IMR-90 (cell line): Measurements from ENCODE around the gene HNRNPLL.

Experiments
- CEBPB ChIP-seq: IDR thresholded peaks from 2 replicates; pipeline ENCODE4 v1.6.1; 2012; ENCODE audit warnings: low read depth, low read length, improper control_type of control experiment
- CHD1 ChIP-seq: IDR thresholded peaks from 2 replicates; pipeline ENCODE4 v1.6.1; 2012; ENCODE audit warnings: low read depth, low read length, improper control_type of control experiment
- MAFK ChIP-seq: IDR thresholded peaks from 2 replicates; pipeline ENCODE4 v1.6.1; 2012; ENCODE audit warnings: low read depth, low read length, improper control_type of control experiment
- MAZ ChIP-seq: IDR thresholded peaks from 2 replicates; pipeline ENCODE4 v1.6.1; 2012; ENCODE audit warnings: low read depth, mild to moderate bottlenecking, low read length, improper control_type of control experiment, moderate library complexity, borderline replicate concordance
- MXI1 ChIP-seq: IDR thresholded peaks from 2 replicates; pipeline ENCODE4 v1.6.1; 2012; ENCODE audit warnings: low read depth, mild to moderate bottlenecking, low read length, moderate library complexity, borderline replicate concordance
- POLR2A ChIP-seq: IDR thresholded peaks from 2 replicates; pipeline ENCODE4 v1.6.1; 2012; ENCODE audit warnings: mild to moderate bottlenecking, low read depth, low read length
- RAD21 ChIP-seq: IDR thresholded peaks from 2 replicates; pipeline ENCODE4 v1.6.1; 2012; ENCODE audit warnings: low read length, improper control_type of control experiment
- RCOR1 ChIP-seq: IDR thresholded peaks from 2 replicates; pipeline ENCODE4 v1.6.1; 2012; ENCODE audit warnings: mild to moderate bottlenecking, low read length, improper control_type of control experiment; ENCODE audit not compliant: insufficient replicate concordance
- SMC3 ChIP-seq: fragments of 150-350 bp; IDR thresholded peaks from 2 replicates; pipeline ENCODE4 v1.6.1; 2016; ENCODE audit warnings: low read depth, mild to moderate bottlenecking, antibody characterized with exemption, low read length, moderate library complexity
- TF ChIP-seq, protein P1 (sequence below): conservative IDR thresholded peaks from 2 replicates; pipeline ENCODE4 v1.5.1; 2012; ENCODE audit warnings: mild to moderate bottlenecking, low read depth, low read length, improper control_type of control experiment

DNA sequence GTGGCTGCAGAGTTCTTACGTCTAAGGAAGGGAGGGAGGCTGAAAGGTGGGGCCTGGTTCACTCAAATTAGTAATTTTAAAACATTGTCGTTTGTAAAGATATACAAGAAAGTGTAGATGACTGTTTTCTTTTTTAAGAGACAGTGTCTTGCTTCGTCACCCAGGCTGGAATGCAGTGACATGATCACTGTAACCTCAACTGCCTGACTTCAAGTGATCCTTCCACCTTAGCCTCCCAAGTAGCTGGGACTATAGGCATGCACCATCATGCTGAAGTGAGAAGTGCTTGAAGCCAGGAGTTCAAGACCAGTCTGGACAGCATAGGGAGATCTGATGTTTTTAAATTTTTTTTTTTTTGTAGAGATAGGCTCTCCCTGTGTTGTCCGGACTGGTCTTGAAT, 52.9 kb downstream of the HNRNPLL start:
- no peak for TF ChIP-seq MAFK
- TF ChIP-seq, protein P1, sequence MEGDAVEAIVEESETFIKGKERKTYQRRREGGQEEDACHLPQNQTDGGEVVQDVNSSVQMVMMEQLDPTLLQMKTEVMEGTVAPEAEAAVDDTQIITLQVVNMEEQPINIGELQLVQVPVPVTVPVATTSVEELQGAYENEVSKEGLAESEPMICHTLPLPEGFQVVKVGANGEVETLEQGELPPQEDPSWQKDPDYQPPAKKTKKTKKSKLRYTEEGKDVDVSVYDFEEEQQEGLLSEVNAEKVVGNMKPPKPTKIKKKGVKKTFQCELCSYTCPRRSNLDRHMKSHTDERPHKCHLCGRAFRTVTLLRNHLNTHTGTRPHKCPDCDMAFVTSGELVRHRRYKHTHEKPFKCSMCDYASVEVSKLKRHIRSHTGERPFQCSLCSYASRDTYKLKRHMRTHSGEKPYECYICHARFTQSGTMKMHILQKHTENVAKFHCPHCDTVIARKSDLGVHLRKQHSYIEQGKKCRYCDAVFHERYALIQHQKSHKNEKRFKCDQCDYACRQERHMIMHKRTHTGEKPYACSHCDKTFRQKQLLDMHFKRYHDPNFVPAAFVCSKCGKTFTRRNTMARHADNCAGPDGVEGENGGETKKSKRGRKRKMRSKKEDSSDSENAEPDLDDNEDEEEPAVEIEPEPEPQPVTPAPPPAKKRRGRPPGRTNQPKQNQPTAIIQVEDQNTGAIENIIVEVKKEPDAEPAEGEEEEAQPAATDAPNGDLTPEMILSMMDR, result no peak
- no peak for TF ChIP-seq POLR2A
- no peak for TF ChIP-seq RAD21
- TF ChIP-seq CEBPB, result no peak
- no peak for TF ChIP-seq SMC3
- TF ChIP-seq RCOR1, result no peak
- no peak for TF ChIP-seq CHD1
- TF ChIP-seq MXI1, result no peak
- no peak for TF ChIP-seq MAZ
